PC-3 (cell line): ENCODE data around the gene ADAMTS6. TPM values are rescaled to one million over a fixed set of nuclear protein-coding genes. Genes with fewer than 3 reads are reported as not detected.

Experiments
- ATAC-seq: fragments of 200-7000 bp; cut with Tn5 transposase; 2 replicates; pipeline ENCODE4 v1.9.1; 2020; ENCODE audit warnings: mild to moderate bottlenecking, moderate library complexity
- BruUV-seq: library from RNA; stranded (reverse); fragments of 400-500 nt; replicated peaks from 2 replicates; lab custom pipeline; 2021; lab: Mats Ljungman, UMichigan
- CTCF ChIA-PET: fragments of 300-600 bp; sonication (Branson Sonifier 250); formaldehyde crosslinking; loops from one replicate; lab custom pipeline; 2022; ENCODE audit warnings: antibody characterized with exemption; lab: Charles Lee
- POLR2A ChIA-PET: fragments of 300-600 bp; sonication (Branson Sonifier 250); formaldehyde crosslinking; loops from one replicate; lab custom pipeline; 2022; ENCODE audit warnings: antibody characterized with exemption; ENCODE audit not compliant: unreplicated experiment; lab: Charles Lee
- DNase-seq: peaks from one replicate; pipeline ENCODE4 v3.0.0-alpha.2; 2015
- H2AFZ ChIP-seq: fragments of 300-600 bp; sonication (generic); 2 replicates; pipeline ENCODE4 v1.6.0; 2016; ENCODE audit warnings: antibody characterized with exemption, low read length
- H3F3A ChIP-seq: fragments of 300-600 bp; sonication (generic); one replicate; pipeline ENCODE4 v1.6.0; 2017; ENCODE audit warnings: antibody characterized with exemption, low read length, control low read depth, mild to moderate bottlenecking; ENCODE audit not compliant: unreplicated experiment
- H3K27ac ChIP-seq: fragments of 300-600 bp; sonication (generic); 2 replicates; pipeline ENCODE4 v1.5.1; 2016; ENCODE audit warnings: mild to moderate bottlenecking, low read length
- H3K27me3 ChIP-seq: fragments of 300-600 bp; sonication (generic); 2 replicates; pipeline ENCODE4 v1.6.1; 2016; ENCODE audit warnings: low read length, mixed read lengths
- H3K36me3 ChIP-seq: fragments of 300-600 bp; sonication (generic); 2 replicates; pipeline ENCODE4 v1.6.1; 2016; ENCODE audit warnings: low read depth, mixed run types, low read length, mixed read lengths
- H3K4me1 ChIP-seq: fragments of 300-600 bp; sonication (generic); 2 replicates; pipeline ENCODE4 v1.5.1; 2016; ENCODE audit warnings: low read length; ENCODE audit not compliant: insufficient read depth
- H3K4me2 ChIP-seq: fragments of 300-600 bp; sonication (generic); 2 replicates; pipeline ENCODE4 v1.6.0; 2016; ENCODE audit warnings: low read length
- H3K4me3 ChIP-seq: fragments of 300-600 bp; sonication (generic); 2 replicates; pipeline ENCODE4 v1.5.1; 2016; ENCODE audit warnings: mild to moderate bottlenecking, low read length, mixed read lengths
- H3K79me2 ChIP-seq: fragments of 300-600 bp; sonication (generic); 2 replicates; pipeline ENCODE4 v1.6.1; 2017; ENCODE audit warnings: low read length, mixed read lengths
- H3K9ac ChIP-seq: fragments of 300-600 bp; sonication (generic); 2 replicates; pipeline ENCODE4 v1.6.0; 2016; ENCODE audit warnings: mild to moderate bottlenecking, low read length
- H3K9me2 ChIP-seq: fragments of 300-600 bp; sonication (generic); replicated peaks from 2 replicates; pipeline ENCODE4 v1.6.1; 2016; ENCODE audit warnings: mixed run types, low read length, mixed read lengths
- H3K9me3 ChIP-seq: fragments of 300-600 bp; sonication (generic); 2 replicates; pipeline ENCODE4 v1.6.1; 2016; ENCODE audit warnings: low read length, mixed read lengths
- H4K20me1 ChIP-seq: fragments of 300-600 bp; sonication (generic); 2 replicates; pipeline ENCODE4 v1.6.1; 2016; ENCODE audit warnings: low read length, mixed read lengths
- EZH2 ChIP-seq: fragments of 300-600 bp; sonication (generic); IDR thresholded peaks from one replicate; pipeline ENCODE4 v1.6.1; 2017; ENCODE audit warnings: antibody characterized with exemption, mild to moderate bottlenecking, low read length; ENCODE audit not compliant: unreplicated experiment
- EZH2phosphoT487 ChIP-seq: fragments of 300-600 bp; sonication (generic); IDR thresholded peaks from 2 replicates; pipeline ENCODE4 v1.6.1; 2018; ENCODE audit warnings: mild to moderate bottlenecking, antibody characterized with exemption, low read length, borderline replicate concordance
- intact Hi-C: fragments of 100-400 bp; cut with micrococcal nuclease; formaldehyde crosslinking; loops from 2 replicates; pipeline ENCODE4 v1.9.0; 2023
- total RNA-seq: library from RNA; depleted of rRNA; stranded (reverse); fragments of >200 nt; gene quantifications from 2 replicates; pipeline ENCODE4 v1.2.3, GENCODE V29; 2014
- TF ChIP-seq, protein P1 (sequence below): fragments of 300-600 bp; sonication (generic); conservative IDR thresholded peaks from 2 replicates; pipeline ENCODE4 v1.5.1; 2017; ENCODE audit warnings: antibody characterized with exemption, low read depth, mild to moderate bottlenecking, low read length

Gene ADAMTS6
- total RNA-seq, 1 experiment from 2014 or later: 1.7 TPM

GRCh38 chr5:65111961-65112658 lies 369.6 kb downstream of the ADAMTS6 start:
- Histone ChIP-seq H3K79me2 (no peaks in the 10 kb centered on the region), H3K4me2 (no peak overlapping the region), H4K20me1 (no peaks in the 10 kb centered on the region), H3K36me3 (no peaks in the 10 kb centered on the region), H3K9me2 (no peaks in the 10 kb centered on the region), H2AFZ (no peak overlapping the region), H3K27me3 (no peaks in the 10 kb centered on the region), H3F3A (no peaks in the 10 kb centered on the region), H3K4me1 (no peaks in the 10 kb centered on the region), H3K4me3 (no peak overlapping the region), H3K9ac (no peak overlapping the region), H3K9me3 (no peaks in the 10 kb centered on the region), H3K27ac (no peak overlapping the region)
- ChIA-PET POLR2A (no interaction called here), CTCF (no interaction called here)
- TF ChIP-seq, protein P1, sequence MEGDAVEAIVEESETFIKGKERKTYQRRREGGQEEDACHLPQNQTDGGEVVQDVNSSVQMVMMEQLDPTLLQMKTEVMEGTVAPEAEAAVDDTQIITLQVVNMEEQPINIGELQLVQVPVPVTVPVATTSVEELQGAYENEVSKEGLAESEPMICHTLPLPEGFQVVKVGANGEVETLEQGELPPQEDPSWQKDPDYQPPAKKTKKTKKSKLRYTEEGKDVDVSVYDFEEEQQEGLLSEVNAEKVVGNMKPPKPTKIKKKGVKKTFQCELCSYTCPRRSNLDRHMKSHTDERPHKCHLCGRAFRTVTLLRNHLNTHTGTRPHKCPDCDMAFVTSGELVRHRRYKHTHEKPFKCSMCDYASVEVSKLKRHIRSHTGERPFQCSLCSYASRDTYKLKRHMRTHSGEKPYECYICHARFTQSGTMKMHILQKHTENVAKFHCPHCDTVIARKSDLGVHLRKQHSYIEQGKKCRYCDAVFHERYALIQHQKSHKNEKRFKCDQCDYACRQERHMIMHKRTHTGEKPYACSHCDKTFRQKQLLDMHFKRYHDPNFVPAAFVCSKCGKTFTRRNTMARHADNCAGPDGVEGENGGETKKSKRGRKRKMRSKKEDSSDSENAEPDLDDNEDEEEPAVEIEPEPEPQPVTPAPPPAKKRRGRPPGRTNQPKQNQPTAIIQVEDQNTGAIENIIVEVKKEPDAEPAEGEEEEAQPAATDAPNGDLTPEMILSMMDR: no peak
- TF ChIP-seq EZH2 (no peak), EZH2phosphoT487 (no peak)
- no peak for ATAC-seq
- no TSS peak for BruUV-seq
- intact Hi-C loops: no loop called here
- DNase-seq: no peak

DNA sequence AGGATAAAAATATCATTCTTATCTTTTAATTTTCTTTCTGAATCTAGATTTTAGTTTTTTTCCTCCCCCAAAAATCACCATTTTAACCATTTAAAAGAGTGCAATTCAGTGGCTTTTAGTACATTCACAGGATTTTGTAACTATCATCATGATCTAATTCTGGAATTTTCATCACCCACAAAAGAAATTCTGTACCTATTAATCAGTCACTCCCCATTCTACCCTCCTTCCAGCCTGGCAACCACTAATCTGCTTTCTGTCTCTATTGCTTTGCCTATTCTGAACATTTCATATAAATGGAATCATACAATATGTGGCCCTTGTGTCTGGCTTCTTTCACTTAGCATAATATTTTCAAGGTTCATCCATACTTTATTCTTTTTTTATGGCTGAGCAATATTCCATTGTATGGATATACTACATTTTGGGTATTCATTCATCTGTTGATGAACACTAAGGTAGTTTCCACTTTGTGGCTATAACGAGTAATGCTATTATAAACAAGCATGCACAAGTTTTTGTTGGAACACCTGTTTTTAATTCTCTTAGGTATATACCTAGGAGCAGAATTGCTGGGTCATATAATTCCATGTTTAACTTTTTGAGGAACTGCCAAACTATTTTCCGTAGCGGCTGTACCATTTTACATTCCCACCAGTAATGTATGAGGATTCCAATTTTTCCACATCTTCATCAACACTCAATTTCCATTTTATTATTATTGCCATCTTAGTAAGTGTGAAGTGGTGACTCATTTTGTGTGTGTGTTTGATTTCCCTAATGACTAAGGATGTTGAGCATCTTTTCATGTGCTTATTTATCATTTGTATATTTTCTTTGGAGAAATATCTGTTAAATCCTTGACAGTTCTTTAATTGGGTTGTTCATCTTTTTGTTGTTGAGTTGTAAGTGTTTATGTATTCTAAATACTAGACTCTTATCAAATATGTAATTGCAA lies 372.7 kb downstream of the ADAMTS6 start:
- no peak for DNase-seq
- no peak for ATAC-seq

More for the DNA sequence above, 372.7 kb downstream of the ADAMTS6 start:
- no peaks in the 10 kb centered on the region for H3F3A ChIP-seq
- TF ChIP-seq EZH2phosphoT487 (no peak), EZH2 (no peak)
- TF ChIP-seq, protein P1: no peak
- H3K27ac ChIP-seq: no peak overlapping the region
- H3K4me1 ChIP-seq: no peaks in the 10 kb centered on the region
- H3K36me3 ChIP-seq: no peaks in the 10 kb centered on the region
- POLR2A ChIA-PET: no interaction called here
- H3K4me2 ChIP-seq: no peak overlapping the region
- no peak overlapping the region for H2AFZ ChIP-seq
- no peaks in the 10 kb centered on the region for H3K27me3 ChIP-seq
- no peak overlapping the region for H3K9ac ChIP-seq
- H3K9me2 ChIP-seq: no peaks in the 10 kb centered on the region
- H3K79me2 ChIP-seq: no peaks in the 10 kb centered on the region
- H4K20me1 ChIP-seq: no peaks in the 10 kb centered on the region
- CTCF ChIA-PET: no interaction called here
- H3K4me3 ChIP-seq: no peak overlapping the region
- intact Hi-C loops: no loop called here
- H3K9me3 ChIP-seq: no peaks in the 10 kb centered on the region
- no TSS peak for BruUV-seq
